ENCODE results near the gene RAB15. TPM values are rescaled to one million over a fixed set of nuclear protein-coding genes. Genes with fewer than 3 reads are reported as not detected.
A peak's percentile ranks its signal among the peaks of the same experiment; 100 is the strongest.

RAB15 gene
- total RNA-seq, 6 donors from 2014 or later: 16.8 to 39.8 (median 22.8) TPM

GRCh38 chr14:64932231-64932630 is 39.9 kb downstream of the RAB15 start:
- ATAC-seq (ENCODE audit: low FRiP score in 2 of 2) (no peak), DNase-seq (no peak)
- Histone ChIP-seq H3K27ac (no peak overlapping the region), H3K4me3 (no peak overlapping the region), H3K4me1 (peaks cover 0 to 6% (median 3%) of the 10 kb centered on the region in 4 donors), H3K27me3 (no peaks in the 10 kb centered on the region), H3K36me3 (peaks cover 12 to 75% (median 17%) of the 10 kb centered on the region in 4 donors), H3K9me3 (no peaks in the 10 kb centered on the region)
- TF ChIP-seq CTCF (IDR thresholded peaks at IDR 0.05) (no peak), POLR2A (IDR thresholded peaks at IDR 0.05) (no peak), POLR2AphosphoS5 (IDR thresholded peaks at IDR 0.05) (no peak), EP300 (IDR thresholded peaks at IDR 0.05) (no peak)

DNA sequence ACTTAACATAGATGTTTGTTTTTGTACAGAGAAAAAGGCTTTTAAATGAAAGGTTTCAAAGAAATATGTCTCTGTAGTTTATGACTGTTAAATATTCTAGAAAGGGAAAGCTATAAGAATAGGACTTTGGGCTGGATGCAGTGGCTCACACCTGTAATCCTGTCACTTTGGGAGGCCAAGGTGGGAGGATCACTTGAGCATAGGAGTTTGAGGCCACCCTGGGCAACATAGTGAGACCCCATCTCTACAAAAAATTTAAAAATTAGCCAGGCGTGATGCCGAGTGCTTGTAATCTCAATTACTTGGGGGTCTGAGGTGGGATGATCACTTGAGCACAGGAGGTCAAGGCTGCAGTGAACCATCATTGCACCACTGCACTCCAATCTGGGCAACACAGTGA is 41.0 kb downstream of the RAB15 start:
- Histone ChIP-seq H3K36me3 (peaks cover 12 to 83% (median 19%) of the 10 kb centered on the region in 4 donors), H3K4me1 (peaks cover 0 to 6% (median 2%) of the 10 kb centered on the region in 4 donors), H3K27me3 (no peaks in the 10 kb centered on the region), H3K27ac (peak overlapping the region in 1 of 4 donors; percentile 4), H3K4me3 (no peak overlapping the region), H3K9me3 (no peaks in the 10 kb centered on the region)
- TF ChIP-seq EP300 (IDR thresholded peaks at IDR 0.05) (no peak), POLR2A (IDR thresholded peaks at IDR 0.05) (no peak), CTCF (IDR thresholded peaks at IDR 0.05) (no peak), POLR2AphosphoS5 (IDR thresholded peaks at IDR 0.05) (no peak)
- no peak for ATAC-seq (ENCODE audit: low FRiP score in 2 of 2)
- 83 to 96% methylated on average over 2 of the region's 2 CpGs for WGBS, 2 donors
- DNase-seq: no peak

- Histone ChIP-seq H3K9me3 (no peaks in the 10 kb centered on the region), H3K27ac (peak overlapping the region in 1 of 4 donors; percentile 4), H3K27me3 (no peaks in the 10 kb centered on the region), H3K36me3 (peaks cover 12 to 88% (median 20%) of the 10 kb centered on the region in 4 donors), H3K4me1 (peaks cover 0 to 6% (median under 1%) of the 10 kb centered on the region in 4 donors), H3K4me3 (no peak overlapping the region)
- no peak for ATAC-seq (ENCODE audit: low FRiP score in 2 of 2)
- TF ChIP-seq POLR2A (IDR thresholded peaks at IDR 0.05) (no peak), EP300 (IDR thresholded peaks at IDR 0.05) (no peak), CTCF (IDR thresholded peaks at IDR 0.05) (no peak), POLR2AphosphoS5 (IDR thresholded peaks at IDR 0.05) (no peak)
- no peak for DNase-seq
- 83 to 89% methylated on average over 3 of the region's 3 CpGs for WGBS, 2 donors
Observed at GRCh38 chr14:64930085-64930843, 41.9 kb downstream of the RAB15 start.

- peaks cover 12 to 92% (median 26%) of the 10 kb centered on the region in 4 donors for H3K36me3 ChIP-seq
Observed at GRCh38 chr14:64929014-64929359, 43.1 kb downstream of the RAB15 start.

More at GRCh38 chr14:64929014-64929359, 43.1 kb downstream of the RAB15 start:
- TF ChIP-seq EP300 (IDR thresholded peaks at IDR 0.05): no peak
- TF ChIP-seq POLR2AphosphoS5 (IDR thresholded peaks at IDR 0.05): no peak
- TF ChIP-seq POLR2A (IDR thresholded peaks at IDR 0.05): no peak
- no peak for TF ChIP-seq CTCF (IDR thresholded peaks at IDR 0.05)
- Histone ChIP-seq H3K4me1 (peaks cover 0 to 6% (median 0%) of the 10 kb centered on the region in 4 donors), H3K4me3 (no peak overlapping the region), H3K27ac (no peak overlapping the region), H3K27me3 (no peaks in the 10 kb centered on the region), H3K9me3 (no peaks in the 10 kb centered on the region)
- 94 to 96% methylated on average over 3 of the region's 3 CpGs for WGBS, 2 donors
- DNase-seq (no peak), ATAC-seq (ENCODE audit: low FRiP score in 2 of 2) (no peak)
